Astrocyte (in vitro differentiated cells and primary cell): ENCODE results near the gene MAPKAP1. TPM values are rescaled to one million over a fixed set of nuclear protein-coding genes. Genes with fewer than 3 reads are reported as not detected.
A peak's percentile ranks its signal among the peaks of the same experiment; 100 is the strongest.

Experiments
- DNase-seq: peaks from one replicate; pipeline ENCODE4 v3.0.0-alpha.2; 2010; ENCODE audit warnings: low read depth
- FAIRE-seq: peaks from 2 replicates; lab custom pipeline; 2011; peaks lifted over from hg19 to GRCh38; lab: Jason Lieb, UNC
- H2AFZ ChIP-seq: 2 replicates; pipeline ENCODE4 v1.6.0; 2012; ENCODE audit warnings: low read depth, low read length, inconsistent platforms
- H3K27ac ChIP-seq: 2 replicates; pipeline ENCODE4 v1.5.1; 2011; ENCODE audit warnings: low read depth, low read length, inconsistent platforms
- H3K27me3 ChIP-seq: 2 replicates; pipeline ENCODE4 v1.6.0; 2011; ENCODE audit warnings: low read length, inconsistent platforms; ENCODE audit not compliant: insufficient read depth
- H3K36me3 ChIP-seq: 2 replicates; pipeline ENCODE4 v1.5.1; 2011; ENCODE audit warnings: low read length, inconsistent platforms; ENCODE audit not compliant: insufficient read depth
- H3K4me1 ChIP-seq: 2 replicates; pipeline ENCODE4 v1.5.1; 2011; ENCODE audit warnings: low read length, inconsistent platforms; ENCODE audit not compliant: insufficient read depth
- H3K4me2 ChIP-seq: 2 replicates; pipeline ENCODE4 v1.6.0; 2012; ENCODE audit warnings: low read length, inconsistent platforms
- H3K4me3 ChIP-seq: 2 replicates; pipeline ENCODE4 v1.5.1; 2011; ENCODE audit warnings: low read depth, mild to moderate bottlenecking, low read length, inconsistent platforms; ENCODE audit not compliant: insufficient read depth
- H3K79me2 ChIP-seq: 2 replicates; pipeline ENCODE4 v1.6.0; 2012; ENCODE audit warnings: mild to moderate bottlenecking, low read length, inconsistent platforms; ENCODE audit not compliant: insufficient read depth
- H3K9ac ChIP-seq: 2 replicates; pipeline ENCODE4 v1.6.0; 2012; ENCODE audit warnings: mild to moderate bottlenecking, low read length, inconsistent platforms
- H3K9me3 ChIP-seq: 2 replicates; pipeline ENCODE4 v1.5.1; 2012; ENCODE audit warnings: low read depth, mild to moderate bottlenecking, low read length, inconsistent platforms; ENCODE audit not compliant: insufficient read depth
- H4K20me1 ChIP-seq: 2 replicates; pipeline ENCODE4 v1.6.0; 2012; ENCODE audit warnings: low read length, inconsistent platforms; ENCODE audit not compliant: insufficient read depth
- H3K27ac Mint-ChIP-seq: one replicate; pipeline ENCODE4 v1.8.0; 2021; ENCODE audit warnings: mild to moderate bottlenecking, mixed read lengths; ENCODE audit not compliant: unreplicated experiment
- H3K27me3 Mint-ChIP-seq: one replicate; pipeline ENCODE4 v1.8.0; 2021; ENCODE audit warnings: low read depth, mixed read lengths; ENCODE audit not compliant: unreplicated experiment
- H3K36me3 Mint-ChIP-seq: one replicate; pipeline ENCODE4 v1.8.0; 2021; ENCODE audit warnings: low read depth, mixed read lengths; ENCODE audit not compliant: unreplicated experiment
- H3K4me1 Mint-ChIP-seq: one replicate; pipeline ENCODE4 v1.8.0; 2021; ENCODE audit warnings: low read depth, mixed read lengths; ENCODE audit not compliant: unreplicated experiment
- H3K4me3 Mint-ChIP-seq: one replicate; pipeline ENCODE4 v1.8.0; 2021; ENCODE audit warnings: mild to moderate bottlenecking, moderate library complexity, mixed read lengths; ENCODE audit not compliant: unreplicated experiment
- H3K9me3 Mint-ChIP-seq: one replicate; pipeline ENCODE4 v1.8.0; 2021; ENCODE audit warnings: mild to moderate bottlenecking, mixed read lengths; ENCODE audit not compliant: unreplicated experiment
- EZH2 ChIP-seq: IDR thresholded peaks from 2 replicates; pipeline ENCODE4 v1.6.1; 2012; ENCODE audit warnings: mild to moderate bottlenecking, low read length, inconsistent platforms; ENCODE audit not compliant: insufficient read depth
- total RNA-seq: library from RNA; stranded (reverse); gene quantifications from 2 replicates; pipeline ENCODE4 v1.2.1, GENCODE V29; 2021
- TF ChIP-seq, protein P1 (sequence below): IDR thresholded peaks from 2 replicates; pipeline ENCODE4 v1.5.1; 2011; ENCODE audit warnings: low read depth, mild to moderate bottlenecking, inconsistent platforms, low read length, moderate library complexity; ENCODE audit not compliant: insufficient read depth

MAPKAP1 gene
- total RNA-seq, 1 donor from 2014 or later: 109 TPM

DNA sequence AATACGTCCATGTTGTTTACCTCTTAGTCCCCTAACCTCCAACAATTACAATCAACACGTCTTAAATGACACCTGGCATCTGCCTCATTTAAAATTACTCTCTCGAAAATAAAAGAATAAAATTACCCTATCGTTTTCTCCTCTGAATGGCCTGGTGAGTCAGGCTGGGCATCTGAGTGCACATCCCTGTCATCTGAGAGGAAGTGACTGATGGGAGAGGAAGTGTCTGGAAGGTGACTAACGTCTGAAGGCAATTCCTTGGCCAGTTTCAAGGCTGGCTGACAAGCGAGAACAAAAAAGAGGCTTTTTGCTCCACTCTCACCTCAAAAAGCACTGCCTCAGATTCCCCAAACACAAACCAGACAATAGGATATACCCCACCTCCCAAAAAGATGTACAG, 57.7 kb downstream of the MAPKAP1 start:
- Histone ChIP-seq H3K4me1 (peaks cover 40% of the 10 kb centered on the region), H3K4me3 (peak overlapping the region; percentile 9), H3K9ac (peak overlapping the region; percentile 73), H3K36me3 (no peaks in the 10 kb centered on the region), H2AFZ (no peak overlapping the region), H3K27me3 (no peaks in the 10 kb centered on the region), H3K79me2 (peaks cover 78% of the 10 kb centered on the region), H3K4me2 (peak overlapping the region; percentile 75), H3K9me3 (no peaks in the 10 kb centered on the region), H3K27ac (peak overlapping the region; percentile 90), H4K20me1 (no peaks in the 10 kb centered on the region)
- H3K27me3 Mint-ChIP-seq: no peaks in the 10 kb centered on the region
- peaks cover 77% of the 10 kb centered on the region for H3K4me1 Mint-ChIP-seq
- DNase-seq (peak; percentile 88), FAIRE-seq (peak; percentile 83)
- no peaks in the 10 kb centered on the region for H3K9me3 Mint-ChIP-seq
- H3K4me3 Mint-ChIP-seq: peak overlapping the region; percentile 43
- TF ChIP-seq, protein P1, sequence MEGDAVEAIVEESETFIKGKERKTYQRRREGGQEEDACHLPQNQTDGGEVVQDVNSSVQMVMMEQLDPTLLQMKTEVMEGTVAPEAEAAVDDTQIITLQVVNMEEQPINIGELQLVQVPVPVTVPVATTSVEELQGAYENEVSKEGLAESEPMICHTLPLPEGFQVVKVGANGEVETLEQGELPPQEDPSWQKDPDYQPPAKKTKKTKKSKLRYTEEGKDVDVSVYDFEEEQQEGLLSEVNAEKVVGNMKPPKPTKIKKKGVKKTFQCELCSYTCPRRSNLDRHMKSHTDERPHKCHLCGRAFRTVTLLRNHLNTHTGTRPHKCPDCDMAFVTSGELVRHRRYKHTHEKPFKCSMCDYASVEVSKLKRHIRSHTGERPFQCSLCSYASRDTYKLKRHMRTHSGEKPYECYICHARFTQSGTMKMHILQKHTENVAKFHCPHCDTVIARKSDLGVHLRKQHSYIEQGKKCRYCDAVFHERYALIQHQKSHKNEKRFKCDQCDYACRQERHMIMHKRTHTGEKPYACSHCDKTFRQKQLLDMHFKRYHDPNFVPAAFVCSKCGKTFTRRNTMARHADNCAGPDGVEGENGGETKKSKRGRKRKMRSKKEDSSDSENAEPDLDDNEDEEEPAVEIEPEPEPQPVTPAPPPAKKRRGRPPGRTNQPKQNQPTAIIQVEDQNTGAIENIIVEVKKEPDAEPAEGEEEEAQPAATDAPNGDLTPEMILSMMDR: no peak
- no peak for TF ChIP-seq EZH2
- peak overlapping the region; percentile 99 for H3K27ac Mint-ChIP-seq
- no peaks in the 10 kb centered on the region for H3K36me3 Mint-ChIP-seq

DNA sequence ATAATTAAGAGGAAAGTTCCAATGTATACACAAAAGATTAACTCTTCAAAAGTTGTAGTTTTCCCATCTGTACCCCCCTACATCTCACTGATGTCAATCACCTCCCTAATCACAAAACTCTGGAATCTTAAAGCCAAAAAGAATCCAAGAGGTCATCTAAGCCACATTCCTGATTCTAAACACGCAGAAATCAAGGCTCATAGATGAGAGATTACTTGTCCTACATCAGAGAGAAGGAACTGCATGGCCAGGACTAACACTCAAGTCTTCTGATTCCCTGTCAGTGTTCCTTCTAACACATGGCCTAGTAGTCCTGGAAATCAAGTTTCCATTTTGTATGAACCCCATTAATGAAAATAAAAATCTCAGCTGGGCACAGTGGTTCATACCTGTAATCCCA, 58.7 kb downstream of the MAPKAP1 start:
- no peak for FAIRE-seq
- peak overlapping the region; percentile 3 for H3K9ac ChIP-seq
- no peaks in the 10 kb centered on the region for H4K20me1 ChIP-seq
- no peak for DNase-seq
- Mint-ChIP-seq H3K27me3 (no peaks in the 10 kb centered on the region), H3K27ac (peak overlapping the region; percentile 99), H3K36me3 (no peaks in the 10 kb centered on the region), H3K4me1 (peaks cover 71% of the 10 kb centered on the region), H3K9me3 (no peaks in the 10 kb centered on the region), H3K4me3 (no peak overlapping the region)
- no peak for TF ChIP-seq EZH2
- TF ChIP-seq, protein P1: no peak
- H3K4me1 ChIP-seq: peaks cover 40% of the 10 kb centered on the region
- H3K27me3 ChIP-seq: no peaks in the 10 kb centered on the region
- H3K27ac ChIP-seq: peak overlapping the region; percentile 90
- no peak overlapping the region for H2AFZ ChIP-seq
- H3K79me2 ChIP-seq: peaks cover 74% of the 10 kb centered on the region
- peak overlapping the region; percentile 4 for H3K4me2 ChIP-seq
- H3K4me3 ChIP-seq: no peak overlapping the region
- H3K36me3 ChIP-seq: no peaks in the 10 kb centered on the region
- H3K9me3 ChIP-seq: no peaks in the 10 kb centered on the region

DNA sequence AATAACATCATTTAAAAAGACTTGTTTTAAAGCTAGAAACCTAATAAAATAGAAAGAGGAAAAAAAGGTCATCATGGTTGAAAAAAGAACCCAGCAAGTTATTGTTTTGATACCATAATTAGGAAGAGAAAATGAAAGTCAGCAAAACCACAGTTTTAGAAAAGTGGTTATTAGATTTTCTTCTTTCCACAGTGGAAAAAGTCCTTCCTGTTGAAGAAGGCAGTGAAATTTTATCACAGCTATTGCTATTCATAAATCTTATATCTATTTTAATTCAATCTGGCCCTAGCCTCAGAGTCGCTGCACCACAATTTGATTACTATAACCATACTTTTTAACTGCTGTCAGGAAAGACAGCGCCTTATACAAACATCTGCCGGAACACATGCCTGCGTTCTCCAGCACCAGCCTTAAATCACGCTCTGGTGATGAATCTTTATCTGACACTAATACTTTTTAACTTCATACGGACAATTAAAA, 60.3 kb downstream of the MAPKAP1 start:
- DNase-seq: no peak
- H3K9me3 Mint-ChIP-seq: no peaks in the 10 kb centered on the region
- no peaks in the 10 kb centered on the region for H3K9me3 ChIP-seq
- no peak overlapping the region for H3K4me3 ChIP-seq
- peak overlapping the region; percentile 25 for H3K27ac ChIP-seq
- peak overlapping the region; percentile 49 for H3K4me2 ChIP-seq
- no peak for FAIRE-seq
- no peaks in the 10 kb centered on the region for H3K36me3 ChIP-seq
- H3K79me2 ChIP-seq: peaks cover 67% of the 10 kb centered on the region
- H3K9ac ChIP-seq: no peak overlapping the region
- H3K4me1 ChIP-seq: peaks cover 40% of the 10 kb centered on the region
- no peaks in the 10 kb centered on the region for H3K36me3 Mint-ChIP-seq
- H3K4me3 Mint-ChIP-seq: no peak overlapping the region
- peak overlapping the region; percentile 99 for H3K27ac Mint-ChIP-seq
- H3K27me3 Mint-ChIP-seq: no peaks in the 10 kb centered on the region
- TF ChIP-seq EZH2: no peak
- peaks cover 59% of the 10 kb centered on the region for H3K4me1 Mint-ChIP-seq
- no peaks in the 10 kb centered on the region for H4K20me1 ChIP-seq
- H3K27me3 ChIP-seq: no peaks in the 10 kb centered on the region
- H2AFZ ChIP-seq: no peak overlapping the region
